Aorta (tissue), 5 donors: ENCODE results near the gene PTPA. TPM values are rescaled to one million over a fixed set of nuclear protein-coding genes. Genes with fewer than 3 reads are reported as not detected.

Experiments
- ATAC-seq: fragments of 200-7000 bp; cut with Tn5 transposase; one replicate; pipeline ENCODE4 v1.9.1; 2022; ENCODE audit warnings: moderate library complexity; ENCODE audit not compliant: low FRiP score
- DNase-seq, 2 donors: peaks; one replicate each; pipeline ENCODE4 v3.0.0-alpha.2; 2020
- H3K27ac ChIP-seq, 2 donors: one replicate each; pipeline ENCODE4 v1.5.1; 2013; ENCODE audit warnings: low read length in 2 of 2, mild to moderate bottlenecking in 2 of 2, moderate library complexity in 2 of 2, control low read depth in 1 of 2, inconsistent platforms in 1 of 2, low read depth in 1 of 2
- H3K27me3 ChIP-seq, 2 donors: one replicate each; pipeline ENCODE4 v1.6.1; 2013; ENCODE audit warnings: control low read depth in 1 of 2, low read length in 1 of 2, mild to moderate bottlenecking in 1 of 2, moderate library complexity in 1 of 2; ENCODE audit not compliant: insufficient read depth in 2 of 2, control insufficient read depth in 1 of 2
- H3K36me3 ChIP-seq, 2 donors: one replicate each; pipeline ENCODE4 v1.6.1; 2013; ENCODE audit warnings: control low read depth in 1 of 2, low read length in 1 of 2, mild to moderate bottlenecking in 1 of 2; ENCODE audit not compliant: insufficient read depth in 2 of 2, control insufficient read depth in 1 of 2
- H3K4me1 ChIP-seq, 2 donors: one replicate each; pipeline ENCODE4 v1.6.1; 2013; ENCODE audit warnings: low read length in 2 of 2, control low read depth in 1 of 2, mild to moderate bottlenecking in 1 of 2, moderate library complexity in 1 of 2; ENCODE audit not compliant: insufficient read depth in 2 of 2, control insufficient read depth in 1 of 2
- H3K4me3 ChIP-seq, 2 donors: one replicate each; pipeline ENCODE4 v1.5.1; 2013; ENCODE audit warnings: low read length in 2 of 2, control low read depth in 1 of 2, mild to moderate bottlenecking in 1 of 2
- H3K9me3 ChIP-seq: one replicate; pipeline ENCODE4 v1.6.1; 2013; ENCODE audit warnings: mild to moderate bottlenecking, low read length; ENCODE audit not compliant: control insufficient read depth
- WGBS, 2 donors: extraction: QIAGEN DNeasy Blood & Tissue Kit; methylation state at CpG; one replicate each; pipeline ENCODE4 v1.1.7; 2013; 5-methylcytosine and 5-hydroxymethylcytosine counted together
- intact Hi-C, 2 donors: fragments of 100-400 bp; cut with DNase I; formaldehyde crosslinking; loops; one replicate each; pipeline versions ENCODE4 v1.14.2 to v1.15.0; 2022
- polyA plus RNA-seq, 2 donors: library from polyadenylated mRNA; stranded (reverse); fragments of 200-250 nt; gene quantifications; one replicate each; pipeline ENCODE4 v1.2.3, GENCODE V29; 2013
- total RNA-seq, 2 donors: library from RNA; stranded (reverse); fragmentation: NEBNext Ultra II Directional; extraction: Animal tissue kit (Norgen Biotek cat#: 25700); gene quantifications; one replicate each; pipeline ENCODE4 v1.2.1, GENCODE V29; 2021
- donor health status: healthy with polysubstance abuse.
- donor health status: Bipolar disorder and iron deficiency.
- donor health status: DM: no; HTN: no; CAD: no.
- donor health status: DM: no; HTN: no; CAD: no.
- donor health status: DM: yes; HTN: yes; CAD: no.

Gene PTPA
- total and polyA plus RNA-seq, 4 donors: 60.6 to 156 (median 76.7) TPM

- WGBS, 2 donors: 80 to 86% methylated on average over 13 of the region's 13 CpGs
- Histone ChIP-seq H3K4me1 (no peaks in the 10 kb centered on the region), H3K27ac (no peak overlapping the region), H3K9me3 (no peaks in the 10 kb centered on the region), H3K4me3 (no peak overlapping the region), H3K36me3 (no peaks in the 10 kb centered on the region), H3K27me3 (no peaks in the 10 kb centered on the region)
- no peak for ATAC-seq
- no peak for DNase-seq
- intact Hi-C loops: loop anchor here (2.0 kb wide), 2 partner anchors 31 to 43 kb away; partner anchors contain the start of genes CRAT (in 1 of the 2), MIGA2 (in 1 of the 2) and PTPA (in 1 of the 2)
These were observed 31.4 kb upstream of the PTPA start for GRCh38 chr9:129079829-129080228.

- 7 to 8% methylated on average over 12 of the region's 12 CpGs for WGBS, 2 donors
- no peaks in the 10 kb centered on the region for H3K4me1 ChIP-seq
- no peaks in the 10 kb centered on the region for H3K27me3 ChIP-seq
- no peaks in the 10 kb centered on the region for H3K9me3 ChIP-seq
- intact Hi-C loops: loop anchor here (2.0 kb wide), 2 partner anchors 31 to 43 kb away; partner anchors contain the start of genes CRAT (in 1 of the 2), MIGA2 (in 1 of the 2) and PTPA (in 1 of the 2)
- DNase-seq: no peak
- H3K4me3 ChIP-seq: peak overlapping the region; percentile 5 to 51
- H3K36me3 ChIP-seq: no peaks in the 10 kb centered on the region
- H3K27ac ChIP-seq: no peak overlapping the region
- no peak for ATAC-seq
These were observed 31.0 kb upstream of the PTPA start for GRCh38 chr9:129080298-129080600.

DNA sequence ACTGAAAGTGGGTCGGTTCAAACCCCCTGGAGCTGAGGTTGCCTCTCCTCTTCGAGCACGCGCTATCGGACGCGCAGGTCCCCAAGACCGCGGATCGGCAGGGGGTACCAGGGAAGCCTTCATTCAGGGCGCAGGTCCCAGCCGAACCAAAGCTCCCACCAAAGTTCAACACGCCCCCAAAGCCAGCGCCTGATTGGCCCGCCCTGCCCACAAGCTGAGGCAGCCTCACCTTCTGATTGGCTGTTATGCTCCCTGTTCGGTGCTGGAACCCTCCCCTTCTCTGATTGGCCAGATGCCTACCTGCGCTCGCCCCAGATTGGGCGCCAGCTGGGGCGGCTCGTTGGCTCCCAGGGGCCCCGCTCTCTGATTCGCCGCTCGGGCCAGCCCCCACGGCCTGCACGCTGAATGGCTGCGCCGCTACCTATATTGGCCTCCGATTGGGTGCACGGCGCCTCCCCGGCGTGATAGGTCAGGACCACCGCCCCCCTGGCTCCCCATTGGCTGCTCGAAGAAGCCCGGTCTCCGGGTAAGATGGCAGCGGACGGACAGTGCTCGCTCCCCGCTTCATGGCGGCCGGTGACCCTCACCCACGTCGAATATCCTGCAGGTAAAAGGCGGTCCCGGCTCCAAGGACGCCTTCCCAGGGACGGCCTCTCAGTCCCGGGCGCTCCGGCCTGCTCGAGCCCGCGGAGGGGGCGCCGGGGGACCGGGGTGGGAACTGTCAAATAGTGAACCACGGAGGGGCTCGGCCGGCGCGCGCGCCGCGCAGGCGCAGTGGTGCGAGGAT, 30.4 kb upstream of the PTPA start, which contains the start of gene DOLPP1:
Gene DOLPP1 (plus strand): TSS at position 511 of the 787 bp plus-strand sequence. CDS start 21 bp downstream, at position 532.
- H3K27ac ChIP-seq: peak within 1 kb of the TSS in 1 of 2 donors; percentile 55

DNA sequence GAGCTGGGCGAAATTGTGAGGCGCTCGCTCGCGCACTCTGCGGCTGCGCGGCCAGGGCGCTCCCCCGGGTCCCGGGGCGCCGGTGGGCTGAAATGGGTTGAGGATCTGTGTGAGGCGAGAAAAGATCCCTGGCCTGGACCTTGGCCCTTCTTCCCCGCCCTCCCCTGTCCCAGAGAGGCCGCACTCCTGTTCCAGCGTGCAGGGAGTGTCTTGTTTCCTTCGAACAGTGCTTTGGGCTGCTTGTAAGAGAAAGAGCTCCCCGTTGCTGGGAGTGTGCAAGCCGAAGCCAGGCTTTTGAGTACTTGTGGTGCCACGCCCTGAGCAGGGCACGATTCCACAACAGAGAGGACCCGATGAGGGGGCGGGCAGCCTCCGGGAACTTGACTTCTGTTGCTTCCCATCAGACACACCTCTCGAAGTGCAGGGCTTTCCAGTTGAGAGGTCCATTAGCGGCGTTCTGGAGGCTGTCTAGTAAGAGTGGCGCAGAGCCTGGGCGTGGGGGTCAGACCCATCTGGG, 29.8 kb upstream of the PTPA start:
- Histone ChIP-seq H3K36me3 (no peaks in the 10 kb centered on the region), H3K27me3 (no peaks in the 10 kb centered on the region), H3K9me3 (no peaks in the 10 kb centered on the region), H3K4me1 (no peaks in the 10 kb centered on the region), H3K27ac (no peak overlapping the region), H3K4me3 (peak overlapping the region; percentile 63 to 70)
- intact Hi-C loops: loop anchor here (2.0 kb wide), 2 partner anchors 29 to 45 kb away; partner anchors contain the start of genes CRAT (in 1 of the 2), MIGA2 (in 1 of the 2) and PTPA (in 1 of the 2)
- no peak for DNase-seq
- ATAC-seq: no peak
- WGBS, 2 donors: 3 to 4% methylated on average over 22 to 30 of the region's 30 CpGs

More for the DNA sequence above, 30.4 kb upstream of the PTPA start, which contains the start of gene DOLPP1:
- no peaks in the 10 kb centered on the region for H3K4me1 ChIP-seq
- H3K27me3 ChIP-seq: no peaks in the 10 kb centered on the region
- peak; percentile 99 for ATAC-seq
- H3K4me3 ChIP-seq: peak within 1 kb of the TSS; percentile 63 to 70
- 0% methylated on average over 70 of the region's 70 CpGs for WGBS, 2 donors
- DNase-seq: peak; percentile 99 to 100
- H3K36me3 ChIP-seq: no peaks in the 10 kb centered on the region
- intact Hi-C loops: loop anchor here (2.0 kb wide), 2 partner anchors 30 to 44 kb away; partner anchors contain the start of genes CRAT (in 1 of the 2), MIGA2 (in 1 of the 2) and PTPA (in 1 of the 2)
- H3K9me3 ChIP-seq: no peaks in the 10 kb centered on the region

DNA sequence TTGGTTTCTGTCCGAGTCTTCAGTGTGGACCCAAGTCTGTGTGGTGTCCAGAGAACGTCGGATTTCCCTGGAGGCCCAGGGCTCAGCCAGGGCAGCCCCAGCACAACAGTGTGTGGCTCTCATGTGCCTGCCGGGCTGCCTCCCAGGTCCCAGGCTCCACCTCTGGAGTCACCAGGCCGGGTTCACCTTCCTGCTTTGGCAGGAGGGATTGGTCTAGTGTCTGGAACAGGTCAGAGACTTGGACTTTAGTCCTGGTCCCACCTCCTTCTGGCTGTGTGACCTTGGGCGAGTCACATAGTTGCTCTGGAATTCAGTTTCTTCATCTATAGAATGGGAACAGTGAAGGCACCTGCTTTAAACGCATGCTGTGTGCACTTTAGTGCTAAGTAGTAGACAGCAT, 27.1 kb upstream of the PTPA start:
- no peaks in the 10 kb centered on the region for H3K4me1 ChIP-seq
- H3K27me3 ChIP-seq: no peaks in the 10 kb centered on the region
- ATAC-seq: no peak
- DNase-seq: peak in 1 of 2 donors; percentile 47
- no peaks in the 10 kb centered on the region for H3K36me3 ChIP-seq
- intact Hi-C loops: no loop called here
- H3K27ac ChIP-seq: no peak overlapping the region
- no peaks in the 10 kb centered on the region for H3K9me3 ChIP-seq
- H3K4me3 ChIP-seq: no peak overlapping the region
- WGBS, 2 donors: 86 to 91% methylated on average over 7 of the region's 7 CpGs

DNA sequence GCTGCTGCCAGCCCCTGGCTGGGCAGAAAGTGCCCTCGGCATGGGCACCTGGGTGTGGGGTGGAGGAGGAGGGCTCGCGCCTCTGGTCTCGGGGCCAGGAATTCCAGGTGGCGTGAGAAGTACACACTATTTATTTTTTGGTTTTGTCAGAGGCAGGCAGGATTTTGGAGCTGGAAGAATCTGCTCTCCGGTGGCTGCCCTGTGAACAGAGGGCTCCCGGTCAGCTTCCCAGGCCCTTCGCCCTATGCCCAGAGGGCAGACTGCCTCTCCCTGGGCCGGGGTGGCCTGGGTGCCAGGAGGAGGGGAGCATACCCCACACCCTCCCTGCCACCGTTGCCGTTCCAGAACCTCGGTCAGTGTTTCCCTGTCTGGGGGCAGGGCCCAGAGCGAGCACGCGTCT, 22.0 kb upstream of the PTPA start:
- Histone ChIP-seq H3K36me3 (no peaks in the 10 kb centered on the region), H3K4me3 (no peak overlapping the region), H3K27me3 (no peaks in the 10 kb centered on the region), H3K9me3 (no peaks in the 10 kb centered on the region), H3K4me1 (no peaks in the 10 kb centered on the region), H3K27ac (no peak overlapping the region)
- ATAC-seq (no peak), DNase-seq (peak in 1 of 2 donors; percentile 69)
- intact Hi-C loops: no loop called here
- 87 to 88% methylated on average over 14 to 15 of the region's 15 CpGs for WGBS, 2 donors

GRCh38 chr9:129093602-129094386, 17.4 kb upstream of the PTPA start:
- no peak for ATAC-seq
- no peak overlapping the region for H3K27ac ChIP-seq
- no peak overlapping the region for H3K4me3 ChIP-seq
- H3K36me3 ChIP-seq: peaks cover 0 to 3% of the 10 kb centered on the region in 2 donors
- no peaks in the 10 kb centered on the region for H3K27me3 ChIP-seq
- DNase-seq: no peak
- intact Hi-C loops: no loop called here
- no peaks in the 10 kb centered on the region for H3K9me3 ChIP-seq
- 83 to 85% methylated on average over 20 of the region's 20 CpGs for WGBS, 2 donors
- no peaks in the 10 kb centered on the region for H3K4me1 ChIP-seq

DNA sequence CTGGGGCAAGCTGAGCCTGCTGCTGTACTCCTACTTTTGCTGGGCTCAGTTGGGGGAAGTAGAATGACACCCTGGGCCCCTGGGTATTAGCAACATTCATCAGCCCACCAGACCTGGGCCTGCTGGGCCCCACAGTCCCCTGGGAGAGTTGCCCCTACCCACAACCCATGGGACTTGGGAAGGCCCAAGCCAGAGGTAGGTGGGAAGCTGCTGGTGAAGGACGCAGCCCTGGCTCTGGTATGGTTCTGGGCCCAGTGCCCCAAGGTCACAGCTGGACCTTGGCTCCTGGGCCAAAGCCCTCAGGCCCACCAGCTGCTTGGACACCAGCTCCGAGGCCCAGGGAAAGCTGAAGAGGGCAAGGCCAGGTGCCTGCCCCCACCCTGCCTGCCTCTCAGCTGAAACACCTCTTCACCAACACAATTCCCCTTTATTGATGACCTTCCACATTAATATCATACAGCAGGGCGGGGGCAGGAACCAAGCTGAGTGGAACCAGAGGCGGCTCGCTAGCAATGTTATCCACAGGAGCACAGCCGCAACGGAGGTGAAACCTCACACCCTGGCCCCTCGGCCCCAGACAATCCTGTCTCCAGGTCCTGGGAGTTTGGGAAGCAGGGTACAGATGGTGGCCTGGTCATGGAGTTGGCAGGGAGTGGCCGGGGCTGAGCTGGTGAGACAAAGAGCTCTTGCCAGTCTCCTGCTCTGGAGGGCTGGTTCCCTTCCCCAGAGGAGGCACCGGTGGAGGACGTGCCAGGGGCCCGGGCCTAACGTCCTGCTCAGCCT, 16.6 kb upstream of the PTPA start:
- Histone ChIP-seq H3K27ac (no peak overlapping the region), H3K9me3 (no peaks in the 10 kb centered on the region), H3K27me3 (no peaks in the 10 kb centered on the region), H3K4me1 (no peaks in the 10 kb centered on the region), H3K36me3 (peaks cover 0 to 3% of the 10 kb centered on the region in 2 donors), H3K4me3 (no peak overlapping the region)
- WGBS, 2 donors: 89 to 92% methylated on average over 13 of the region's 13 CpGs
- DNase-seq: no peak
- no peak for ATAC-seq
- intact Hi-C loops: no loop called here
